Mesothelial cell of epicardium (in vitro differentiated cells): Measurements from ENCODE around the gene KREMEN1. TPM values are rescaled to one million over a fixed set of nuclear protein-coding genes. Genes with fewer than 3 reads are reported as not detected.

Experiments used
- DNase-seq, 2 experiments: peaks; one replicate each; pipeline ENCODE4 v3.0.0; 2021; ENCODE audit warnings: low spot score in 2 of 2; ENCODE audit not compliant: unreplicated experiment in 2 of 2
- H3K27ac Mint-ChIP-seq: 2 replicates; pipeline ENCODE4 v1.8.0; 2021; ENCODE audit warnings: mixed read lengths
- H3K27me3 Mint-ChIP-seq: 2 replicates; pipeline ENCODE4 v1.8.0; 2021; ENCODE audit warnings: low read depth, mixed read lengths
- H3K36me3 Mint-ChIP-seq: 2 replicates; pipeline ENCODE4 v1.8.0; 2021; ENCODE audit warnings: mixed read lengths
- H3K4me1 Mint-ChIP-seq: 2 replicates; pipeline ENCODE4 v1.8.0; 2021; ENCODE audit warnings: mixed read lengths
- H3K4me3 Mint-ChIP-seq: 2 replicates; pipeline ENCODE4 v1.8.0; 2021; ENCODE audit warnings: mild to moderate bottlenecking, moderate library complexity, mixed read lengths
- H3K9me3 Mint-ChIP-seq: 2 replicates; pipeline ENCODE4 v1.8.0; 2021; ENCODE audit warnings: mixed read lengths
- CTCF ChIP-seq: fragments of 200-600 bp; sonication (generic); IDR thresholded peaks from one replicate; pipeline ENCODE4 v1.5.0; 2021; ENCODE audit warnings: antibody characterized with exemption; ENCODE audit not compliant: unreplicated experiment
- total RNA-seq: library from RNA; stranded (reverse); gene quantifications from 3 replicates; pipeline ENCODE4 v1.2.1, GENCODE V29; 2021

Gene KREMEN1
- total RNA-seq, 1 donor from 2014 or later, result 24.4 TPM

DNA sequence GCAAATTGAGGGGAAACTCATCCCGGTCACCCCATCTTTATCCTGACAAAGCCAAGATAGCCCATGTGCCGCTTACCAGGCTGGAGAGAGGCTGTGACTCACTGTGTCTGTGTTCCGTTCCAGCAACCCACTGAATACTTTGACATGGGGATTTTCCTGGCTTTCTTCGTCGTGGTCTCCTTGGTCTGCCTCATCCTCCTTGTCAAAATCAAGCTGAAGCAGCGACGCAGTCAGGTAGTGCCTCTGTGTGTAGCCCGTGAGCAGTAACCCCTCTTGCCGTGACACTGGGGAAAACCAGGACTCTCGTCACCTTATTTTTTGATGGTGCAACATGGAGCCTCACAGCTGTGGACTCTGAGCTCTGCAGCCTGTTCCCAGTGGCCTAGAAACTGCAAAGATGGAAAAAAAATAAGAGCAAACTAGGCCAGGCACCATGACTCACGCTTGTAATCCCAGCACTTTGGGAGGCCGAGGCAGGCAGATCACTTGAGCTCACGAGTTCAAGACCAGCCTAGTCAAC, 28.1 kb upstream of the KREMEN1 start:
- H3K27me3 Mint-ChIP-seq, result no peaks in the 10 kb centered on the region
- no peak overlapping the region for H3K4me3 Mint-ChIP-seq
- DNase-seq, result no peak
- peaks cover 30% of the 10 kb centered on the region for H3K36me3 Mint-ChIP-seq
- H3K27ac Mint-ChIP-seq, result no peak overlapping the region
- peaks cover 10% of the 10 kb centered on the region for H3K4me1 Mint-ChIP-seq
- no peak for TF ChIP-seq CTCF
- H3K9me3 Mint-ChIP-seq, result no peaks in the 10 kb centered on the region

GRCh38 chr22:29048822-29049654, 23.8 kb upstream of the KREMEN1 start:
- Mint-ChIP-seq H3K27ac (no peak overlapping the region), H3K4me1 (no peaks in the 10 kb centered on the region), H3K27me3 (no peaks in the 10 kb centered on the region), H3K4me3 (no peak overlapping the region), H3K36me3 (peaks cover 37% of the 10 kb centered on the region), H3K9me3 (no peaks in the 10 kb centered on the region)
- no peak for TF ChIP-seq CTCF
- no peak for DNase-seq

DNA sequence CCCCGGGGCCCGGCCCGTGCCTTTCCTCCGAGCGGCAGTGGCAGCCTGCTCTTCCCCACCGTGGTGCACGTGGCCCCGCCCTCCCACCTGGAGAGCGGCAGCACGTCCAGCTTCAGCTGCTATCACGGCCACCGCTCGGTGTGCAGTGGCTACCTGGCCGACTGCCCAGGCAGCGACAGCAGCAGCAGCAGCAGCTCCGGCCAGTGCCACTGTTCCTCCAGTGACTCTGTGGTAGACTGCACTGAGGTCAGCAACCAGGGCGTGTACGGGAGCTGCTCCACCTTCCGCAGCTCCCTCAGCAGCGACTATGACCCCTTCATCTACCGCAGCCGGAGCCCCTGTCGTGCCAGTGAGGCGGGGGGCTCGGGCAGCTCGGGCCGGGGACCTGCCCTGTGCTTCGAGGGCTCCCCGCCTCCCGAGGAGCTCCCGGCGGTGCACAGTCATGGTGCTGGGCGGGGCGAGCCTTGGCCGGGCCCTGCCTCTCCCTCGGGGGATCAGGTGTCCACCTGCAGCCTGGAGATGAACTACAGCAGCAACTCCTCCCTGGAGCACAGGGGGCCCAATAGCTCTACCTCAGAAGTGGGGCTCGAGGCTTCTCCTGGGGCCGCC, 23.1 kb upstream of the KREMEN1 start:
- Mint-ChIP-seq H3K27ac (no peak overlapping the region), H3K36me3 (peaks cover 33% of the 10 kb centered on the region), H3K27me3 (no peaks in the 10 kb centered on the region), H3K9me3 (no peaks in the 10 kb centered on the region), H3K4me1 (no peaks in the 10 kb centered on the region), H3K4me3 (no peak overlapping the region)
- no peak for DNase-seq
- TF ChIP-seq CTCF, result no peak

DNA sequence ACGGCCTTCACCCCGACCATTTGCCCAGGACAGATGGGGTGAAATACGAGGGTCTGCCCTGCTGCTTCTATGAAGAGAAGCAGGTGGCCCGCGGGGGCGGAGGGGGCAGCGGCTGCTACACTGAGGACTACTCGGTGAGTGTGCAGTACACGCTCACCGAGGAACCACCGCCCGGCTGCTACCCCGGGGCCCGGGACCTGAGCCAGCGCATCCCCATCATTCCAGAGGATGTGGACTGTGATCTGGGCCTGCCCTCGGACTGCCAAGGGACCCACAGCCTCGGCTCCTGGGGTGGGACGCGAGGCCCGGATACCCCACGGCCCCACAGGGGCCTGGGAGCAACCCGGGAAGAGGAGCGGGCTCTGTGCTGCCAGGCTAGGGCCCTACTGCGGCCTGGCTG, 22.4 kb upstream of the KREMEN1 start:
- Mint-ChIP-seq H3K4me3 (no peak overlapping the region), H3K4me1 (peaks cover 4% of the 10 kb centered on the region), H3K27me3 (no peaks in the 10 kb centered on the region), H3K27ac (no peak overlapping the region), H3K9me3 (no peaks in the 10 kb centered on the region), H3K36me3 (peaks cover 33% of the 10 kb centered on the region)
- no peak for DNase-seq
- no peak for TF ChIP-seq CTCF

GRCh38 chr22:29053048-29053702, 19.7 kb upstream of the KREMEN1 start:
- Mint-ChIP-seq H3K4me1 (peaks cover 8% of the 10 kb centered on the region), H3K27me3 (no peaks in the 10 kb centered on the region), H3K9me3 (no peaks in the 10 kb centered on the region), H3K4me3 (no peak overlapping the region), H3K36me3 (peaks cover 19% of the 10 kb centered on the region), H3K27ac (no peak overlapping the region)
- no peak for DNase-seq
- TF ChIP-seq CTCF, result no peak
